A549 treated with AZD9567 at 1 μM for 4 hours (cell line): Measurements from ENCODE around the gene CHMP5. TPM values are rescaled to one million over a fixed set of nuclear protein-coding genes. Genes with fewer than 3 reads are reported as not detected.

Source experiments
- total RNA-seq: library from RNA; stranded (reverse); fragments of 200-300 nt; extraction: Qiagen RNA extraction; gene quantifications from 5 replicates; pipeline ENCODE4 v1.2.3, GENCODE V29; 2022; ENCODE audit not compliant: insufficient read depth

The CHMP5 gene
- 65.4 to 76.6 TPM (median 74.4 TPM) in 5 replicates for total RNA-seq

GRCh38 chr9:33264473-33265177 is at the start of gene CHMP5, which contains the start of gene BAG1:
CHMP5 (plus strand) TSS chr9:33265049; CDS start chr9:33265079, 30 bp downstream.
BAG1 (minus strand) TSS chr9:33264708.

GRCh38 chr9:33239921-33240320 is 24.9 kb upstream of the CHMP5 start, which contains the start of gene SPINK4:
SPINK4 (plus strand) TSS chr9:33240167; CDS start chr9:33240209, 42 bp downstream.

GRCh38 chr9:33290247-33291030 is 25.6 kb downstream of the CHMP5 start, which contains the start of gene NFX1:
NFX1 (plus strand) TSS chr9:33290516; CDS start chr9:33290573, 57 bp downstream.

Other genes starting within 250 kb of the CHMP5 start
- 220 to 254 TPM (median 230 TPM) in 5 replicates for gene DNAJA1, start 239.8 kb upstream of the CHMP5 start, total RNA-seq
- gene SMU1, start 188.4 kb upstream of the CHMP5 start, total RNA-seq, result 17.2 to 25.2 TPM (median 18.2 TPM) in 5 replicates
- gene B4GALT1, start 97.7 kb upstream of the CHMP5 start, total RNA-seq, result 174 to 231 TPM (median 193 TPM) in 5 replicates
- not detected in 5 replicates for gene SPINK4, start 24.9 kb upstream of the CHMP5 start, total RNA-seq
- 125 to 134 TPM (median 131 TPM) in 5 replicates for gene BAG1, start 341 bp upstream of the CHMP5 start, total RNA-seq
- 28.5 to 40.8 TPM (median 29.2 TPM) in 5 replicates for gene NFX1, start 25.5 kb downstream of the CHMP5 start, total RNA-seq
- 0.37 to 0.56 TPM (median 0.43 TPM) in 4 of 5 replicates, not detected in the other for gene AQP7, start 137.5 kb downstream of the CHMP5 start, total RNA-seq
- 8.1 to 19.4 TPM (median 17.0 TPM) in 5 replicates for gene AQP3, start 182.5 kb downstream of the CHMP5 start, total RNA-seq
- gene NOL6, start 208.9 kb downstream of the CHMP5 start, total RNA-seq, result 65.8 to 78.8 TPM (median 72.5 TPM) in 5 replicates